ENCODE results near the gene GSN. TPM values are rescaled to one million over a fixed set of nuclear protein-coding genes. Genes with fewer than 3 reads are reported as not detected.

GSN gene
- polyA plus RNA-seq, 1 of the 3 experiments (the other 2 are of a cell fraction), result 168 TPM

DNA sequence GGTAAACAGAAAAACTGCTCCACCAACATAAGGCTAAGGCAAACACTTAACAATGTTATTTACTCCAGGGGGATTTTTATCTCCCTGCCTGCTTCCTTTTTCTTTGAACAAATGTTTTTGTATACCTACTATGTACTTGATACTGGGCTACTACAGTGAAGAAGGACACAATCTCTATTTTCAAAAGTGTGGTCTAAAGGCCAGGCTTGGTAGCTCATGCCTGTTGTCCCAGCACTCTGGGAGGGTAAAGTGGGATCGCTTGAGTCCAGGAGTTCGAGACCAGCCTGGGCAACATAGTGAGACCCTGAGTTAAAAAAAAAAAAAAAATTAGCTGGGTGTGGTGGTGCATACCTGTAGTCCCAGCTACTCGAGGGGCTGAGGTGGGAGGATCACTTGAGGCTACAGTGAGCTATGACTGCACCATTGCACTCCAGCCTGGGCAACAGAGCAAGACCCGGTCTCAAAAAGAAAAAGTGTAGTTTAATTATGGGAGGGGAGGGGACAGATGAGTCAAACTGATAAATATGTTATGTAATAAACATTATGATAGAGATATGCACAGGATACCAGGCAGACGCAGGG, 98.7 kb downstream of the GSN start:
- TF ChIP-seq RXRA (IDR thresholded peaks at IDR 0.05; ENCODE audit: borderline replicate concordance, low read depth), result no peak
- no peak for TF ChIP-seq SIN3A (IDR thresholded peaks at IDR 0.05; ENCODE audit: borderline replicate concordance, low read depth, low read length)
- TF ChIP-seq GATA2 (CRISPR knock-in tag; IDR thresholded peaks at IDR 0.05), result no peak
- no peak for TF ChIP-seq TEAD4 (IDR thresholded peaks at IDR 0.05; ENCODE audit: borderline replicate concordance, insufficient read depth)
- TF ChIP-seq, protein P1, sequence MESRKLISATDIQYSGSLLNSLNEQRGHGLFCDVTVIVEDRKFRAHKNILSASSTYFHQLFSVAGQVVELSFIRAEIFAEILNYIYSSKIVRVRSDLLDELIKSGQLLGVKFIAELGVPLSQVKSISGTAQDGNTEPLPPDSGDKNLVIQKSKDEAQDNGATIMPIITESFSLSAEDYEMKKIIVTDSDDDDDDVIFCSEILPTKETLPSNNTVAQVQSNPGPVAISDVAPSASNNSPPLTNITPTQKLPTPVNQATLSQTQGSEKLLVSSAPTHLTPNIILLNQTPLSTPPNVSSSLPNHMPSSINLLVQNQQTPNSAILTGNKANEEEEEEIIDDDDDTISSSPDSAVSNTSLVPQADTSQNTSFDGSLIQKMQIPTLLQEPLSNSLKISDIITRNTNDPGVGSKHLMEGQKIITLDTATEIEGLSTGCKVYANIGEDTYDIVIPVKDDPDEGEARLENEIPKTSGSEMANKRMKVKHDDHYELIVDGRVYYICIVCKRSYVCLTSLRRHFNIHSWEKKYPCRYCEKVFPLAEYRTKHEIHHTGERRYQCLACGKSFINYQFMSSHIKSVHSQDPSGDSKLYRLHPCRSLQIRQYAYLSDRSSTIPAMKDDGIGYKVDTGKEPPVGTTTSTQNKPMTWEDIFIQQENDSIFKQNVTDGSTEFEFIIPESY (IDR thresholded peaks at IDR 0.05; ENCODE audit: borderline replicate concordance, low read depth), result no peak
- no peak for TF ChIP-seq SMC3 (IDR thresholded peaks at IDR 0.05; ENCODE audit: low read depth, low read length)
- no peak for TF ChIP-seq FOSL2 (IDR thresholded peaks at IDR 0.05; ENCODE audit: borderline replicate concordance, low read depth)
- no peak for TF ChIP-seq RCOR1 (IDR thresholded peaks at IDR 0.05; ENCODE audit: low read length)
- no peak for TF ChIP-seq MEF2A (IDR thresholded peaks at IDR 0.05; ENCODE audit: borderline replicate concordance, low read depth)
- TF ChIP-seq, protein P2, sequence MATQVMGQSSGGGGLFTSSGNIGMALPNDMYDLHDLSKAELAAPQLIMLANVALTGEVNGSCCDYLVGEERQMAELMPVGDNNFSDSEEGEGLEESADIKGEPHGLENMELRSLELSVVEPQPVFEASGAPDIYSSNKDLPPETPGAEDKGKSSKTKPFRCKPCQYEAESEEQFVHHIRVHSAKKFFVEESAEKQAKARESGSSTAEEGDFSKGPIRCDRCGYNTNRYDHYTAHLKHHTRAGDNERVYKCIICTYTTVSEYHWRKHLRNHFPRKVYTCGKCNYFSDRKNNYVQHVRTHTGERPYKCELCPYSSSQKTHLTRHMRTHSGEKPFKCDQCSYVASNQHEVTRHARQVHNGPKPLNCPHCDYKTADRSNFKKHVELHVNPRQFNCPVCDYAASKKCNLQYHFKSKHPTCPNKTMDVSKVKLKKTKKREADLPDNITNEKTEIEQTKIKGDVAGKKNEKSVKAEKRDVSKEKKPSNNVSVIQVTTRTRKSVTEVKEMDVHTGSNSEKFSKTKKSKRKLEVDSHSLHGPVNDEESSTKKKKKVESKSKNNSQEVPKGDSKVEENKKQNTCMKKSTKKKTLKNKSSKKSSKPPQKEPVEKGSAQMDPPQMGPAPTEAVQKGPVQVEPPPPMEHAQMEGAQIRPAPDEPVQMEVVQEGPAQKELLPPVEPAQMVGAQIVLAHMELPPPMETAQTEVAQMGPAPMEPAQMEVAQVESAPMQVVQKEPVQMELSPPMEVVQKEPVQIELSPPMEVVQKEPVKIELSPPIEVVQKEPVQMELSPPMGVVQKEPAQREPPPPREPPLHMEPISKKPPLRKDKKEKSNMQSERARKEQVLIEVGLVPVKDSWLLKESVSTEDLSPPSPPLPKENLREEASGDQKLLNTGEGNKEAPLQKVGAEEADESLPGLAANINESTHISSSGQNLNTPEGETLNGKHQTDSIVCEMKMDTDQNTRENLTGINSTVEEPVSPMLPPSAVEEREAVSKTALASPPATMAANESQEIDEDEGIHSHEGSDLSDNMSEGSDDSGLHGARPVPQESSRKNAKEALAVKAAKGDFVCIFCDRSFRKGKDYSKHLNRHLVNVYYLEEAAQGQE (IDR thresholded peaks at IDR 0.05; ENCODE audit: low read depth, low read length), result no peak
- no peak for TF ChIP-seq NFIC (IDR thresholded peaks at IDR 0.05; ENCODE audit: borderline replicate concordance)
- TF ChIP-seq TAF1 (IDR thresholded peaks at IDR 0.05; ENCODE audit: borderline replicate concordance, low read depth, low read length), result no peak
- TF ChIP-seq, protein P3, sequence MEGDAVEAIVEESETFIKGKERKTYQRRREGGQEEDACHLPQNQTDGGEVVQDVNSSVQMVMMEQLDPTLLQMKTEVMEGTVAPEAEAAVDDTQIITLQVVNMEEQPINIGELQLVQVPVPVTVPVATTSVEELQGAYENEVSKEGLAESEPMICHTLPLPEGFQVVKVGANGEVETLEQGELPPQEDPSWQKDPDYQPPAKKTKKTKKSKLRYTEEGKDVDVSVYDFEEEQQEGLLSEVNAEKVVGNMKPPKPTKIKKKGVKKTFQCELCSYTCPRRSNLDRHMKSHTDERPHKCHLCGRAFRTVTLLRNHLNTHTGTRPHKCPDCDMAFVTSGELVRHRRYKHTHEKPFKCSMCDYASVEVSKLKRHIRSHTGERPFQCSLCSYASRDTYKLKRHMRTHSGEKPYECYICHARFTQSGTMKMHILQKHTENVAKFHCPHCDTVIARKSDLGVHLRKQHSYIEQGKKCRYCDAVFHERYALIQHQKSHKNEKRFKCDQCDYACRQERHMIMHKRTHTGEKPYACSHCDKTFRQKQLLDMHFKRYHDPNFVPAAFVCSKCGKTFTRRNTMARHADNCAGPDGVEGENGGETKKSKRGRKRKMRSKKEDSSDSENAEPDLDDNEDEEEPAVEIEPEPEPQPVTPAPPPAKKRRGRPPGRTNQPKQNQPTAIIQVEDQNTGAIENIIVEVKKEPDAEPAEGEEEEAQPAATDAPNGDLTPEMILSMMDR (IDR thresholded peaks at IDR 0.05), result no peak
- TF ChIP-seq, protein P4, sequence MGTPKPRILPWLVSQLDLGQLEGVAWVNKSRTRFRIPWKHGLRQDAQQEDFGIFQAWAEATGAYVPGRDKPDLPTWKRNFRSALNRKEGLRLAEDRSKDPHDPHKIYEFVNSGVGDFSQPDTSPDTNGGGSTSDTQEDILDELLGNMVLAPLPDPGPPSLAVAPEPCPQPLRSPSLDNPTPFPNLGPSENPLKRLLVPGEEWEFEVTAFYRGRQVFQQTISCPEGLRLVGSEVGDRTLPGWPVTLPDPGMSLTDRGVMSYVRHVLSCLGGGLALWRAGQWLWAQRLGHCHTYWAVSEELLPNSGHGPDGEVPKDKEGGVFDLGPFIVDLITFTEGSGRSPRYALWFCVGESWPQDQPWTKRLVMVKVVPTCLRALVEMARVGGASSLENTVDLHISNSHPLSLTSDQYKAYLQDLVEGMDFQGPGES (IDR thresholded peaks at IDR 0.05; ENCODE audit: low read depth, low read length), result no peak
- no peak for TF ChIP-seq MXI1 (IDR thresholded peaks at IDR 0.05; ENCODE audit: low read depth, low read length)
- TF ChIP-seq, protein P5, sequence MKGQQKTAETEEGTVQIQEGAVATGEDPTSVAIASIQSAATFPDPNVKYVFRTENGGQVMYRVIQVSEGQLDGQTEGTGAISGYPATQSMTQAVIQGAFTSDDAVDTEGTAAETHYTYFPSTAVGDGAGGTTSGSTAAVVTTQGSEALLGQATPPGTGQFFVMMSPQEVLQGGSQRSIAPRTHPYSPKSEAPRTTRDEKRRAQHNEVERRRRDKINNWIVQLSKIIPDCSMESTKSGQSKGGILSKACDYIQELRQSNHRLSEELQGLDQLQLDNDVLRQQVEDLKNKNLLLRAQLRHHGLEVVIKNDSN (IDR thresholded peaks at IDR 0.05; ENCODE audit: borderline replicate concordance, low read depth), result no peak
- TF ChIP-seq RAD21 (IDR thresholded peaks at IDR 0.05; ENCODE audit: low read length), result no peak
- TF ChIP-seq TCF12 (IDR thresholded peaks at IDR 0.05), result no peak
- TF ChIP-seq, protein P6, sequence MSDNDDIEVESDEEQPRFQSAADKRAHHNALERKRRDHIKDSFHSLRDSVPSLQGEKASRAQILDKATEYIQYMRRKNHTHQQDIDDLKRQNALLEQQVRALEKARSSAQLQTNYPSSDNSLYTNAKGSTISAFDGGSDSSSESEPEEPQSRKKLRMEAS (IDR thresholded peaks at IDR 0.05; ENCODE audit: low read depth), result no peak
- WGBS (ENCODE audit: low lambda C conversion rate), result 80% methylated on average over 5 of the region's 5 CpGs
- H3K27ac ChIP-seq (ENCODE audit: low read depth in 2 of 2, low read length in 1 of 2), result peak overlapping the region; percentile 75 to 92; a peak in 2 of 4 replicates
- H3K9ac ChIP-seq, result no peak overlapping the region
- no peaks in the 10 kb centered on the region for H3K36me3 ChIP-seq (replicated peaks in 1 of 2; ENCODE audit: control insufficient read depth in 1 of 2, insufficient read depth in 2 of 2, low read length in 1 of 2)
- DNase-seq, result no peak
- ChIA-PET POLR2A (no interaction called here), CTCF (interaction anchor here (0.9 to 6.0 kb wide), 2 partner anchors 16 to 46 kb away, joined by 3 to 29 read pairs; no protein-coding TSS in a partner anchor)
- H3K27me3 ChIP-seq (ENCODE audit: insufficient read depth), result no peaks in the 10 kb centered on the region
- H3K79me2 ChIP-seq (ENCODE audit: insufficient read depth), result peaks cover 65% of the 10 kb centered on the region
- no peaks in the 10 kb centered on the region for H3K9me3 ChIP-seq
- no peak overlapping the region for H3K4me3 ChIP-seq (ENCODE audit: low read depth in 2 of 2, low read length in 1 of 2)
- peaks cover 43% of the 10 kb centered on the region for H3F3A ChIP-seq (replicated peaks; ENCODE audit: insufficient read depth)
- no peak overlapping the region for H2AFZ ChIP-seq (ENCODE audit: low read depth)
- no peaks in the 10 kb centered on the region for H3K9me2 ChIP-seq
- peak overlapping the region; percentile 85; the same call in 1 of the 2 replicates for H3K4me2 ChIP-seq
- H3K4me1 ChIP-seq (ENCODE audit: control insufficient read depth in 1 of 2, insufficient read depth in 2 of 2, low read depth in 1 of 2, low read length in 1 of 2), result peaks cover 41 to 60% of the 10 kb centered on the region in 2 experiments
- H4K20me1 ChIP-seq (ENCODE audit: insufficient read depth), result no peaks in the 10 kb centered on the region
